Nephron progenitor cell (in vitro differentiated cells): ENCODE results near the gene ZEB2.

Experiments
- DNase-seq: peaks from one replicate; pipeline ENCODE4 v3.0.0; 2021
- H3K27ac Mint-ChIP-seq: 2 replicates; pipeline ENCODE4 v1.8.0; 2021; ENCODE audit warnings: mild to moderate bottlenecking, moderate library complexity, mixed read lengths
- H3K27me3 Mint-ChIP-seq: 2 replicates; pipeline ENCODE4 v1.8.0; 2021; ENCODE audit warnings: mild to moderate bottlenecking, low read depth, mixed read lengths; ENCODE audit not compliant: poor library complexity
- H3K36me3 Mint-ChIP-seq: 2 replicates; pipeline ENCODE4 v1.8.0; 2021; ENCODE audit warnings: low read depth, mixed read lengths
- H3K4me1 Mint-ChIP-seq: 2 replicates; pipeline ENCODE4 v1.8.0; 2021; ENCODE audit warnings: mixed read lengths
- H3K4me3 Mint-ChIP-seq: 2 replicates; pipeline ENCODE4 v1.8.0; 2021; ENCODE audit warnings: mild to moderate bottlenecking, moderate library complexity, mixed read lengths
- H3K9me3 Mint-ChIP-seq: 2 replicates; pipeline ENCODE4 v1.8.0; 2021; ENCODE audit warnings: mild to moderate bottlenecking, moderate library complexity, mixed read lengths
- TF ChIP-seq, protein P1 (sequence below): fragments of 200-600 bp; sonication (generic); IDR thresholded peaks from 2 replicates; pipeline ENCODE4 v1.5.0; 2021; ENCODE audit warnings: antibody characterized with exemption

ZEB2 gene

GRCh38 chr2:144519934-144520731 is at the start of gene ZEB2:
TSS of gene ZEB2 (minus strand) at chr2:144520119. CDS start at chr2:144517350, 2,769 bp downstream.
- Mint-ChIP-seq H3K4me1 (peaks cover 14% of the 10 kb centered on the region), H3K4me3 (no peak within 1 kb of the TSS), H3K27ac (peak within 1 kb of the TSS; percentile 85), H3K27me3 (no peaks in the 10 kb centered on the region), H3K36me3 (no peaks in the 10 kb centered on the region), H3K9me3 (no peaks in the 10 kb centered on the region)
- TF ChIP-seq, protein P1, sequence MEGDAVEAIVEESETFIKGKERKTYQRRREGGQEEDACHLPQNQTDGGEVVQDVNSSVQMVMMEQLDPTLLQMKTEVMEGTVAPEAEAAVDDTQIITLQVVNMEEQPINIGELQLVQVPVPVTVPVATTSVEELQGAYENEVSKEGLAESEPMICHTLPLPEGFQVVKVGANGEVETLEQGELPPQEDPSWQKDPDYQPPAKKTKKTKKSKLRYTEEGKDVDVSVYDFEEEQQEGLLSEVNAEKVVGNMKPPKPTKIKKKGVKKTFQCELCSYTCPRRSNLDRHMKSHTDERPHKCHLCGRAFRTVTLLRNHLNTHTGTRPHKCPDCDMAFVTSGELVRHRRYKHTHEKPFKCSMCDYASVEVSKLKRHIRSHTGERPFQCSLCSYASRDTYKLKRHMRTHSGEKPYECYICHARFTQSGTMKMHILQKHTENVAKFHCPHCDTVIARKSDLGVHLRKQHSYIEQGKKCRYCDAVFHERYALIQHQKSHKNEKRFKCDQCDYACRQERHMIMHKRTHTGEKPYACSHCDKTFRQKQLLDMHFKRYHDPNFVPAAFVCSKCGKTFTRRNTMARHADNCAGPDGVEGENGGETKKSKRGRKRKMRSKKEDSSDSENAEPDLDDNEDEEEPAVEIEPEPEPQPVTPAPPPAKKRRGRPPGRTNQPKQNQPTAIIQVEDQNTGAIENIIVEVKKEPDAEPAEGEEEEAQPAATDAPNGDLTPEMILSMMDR: peak; percentile 23
- DNase-seq: peak; percentile 55

DNA sequence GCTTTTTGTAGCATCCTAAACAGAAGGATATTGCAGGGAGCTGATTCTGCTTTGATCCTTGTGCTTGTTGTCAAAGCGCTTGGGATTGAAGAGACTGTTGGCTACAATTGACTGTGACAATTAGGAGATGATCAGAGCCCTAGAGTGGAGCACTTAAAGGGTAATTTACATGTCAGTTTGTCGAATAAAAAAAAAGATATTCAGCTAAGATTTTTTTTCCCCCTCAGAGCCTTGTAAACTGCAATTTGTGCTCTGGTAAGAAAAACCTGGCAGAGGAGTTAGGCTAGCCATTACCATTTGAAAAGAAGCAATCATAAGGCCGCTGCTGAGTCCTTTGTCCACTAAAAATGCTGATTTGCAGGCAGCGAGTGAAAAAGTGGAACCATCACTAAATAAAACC is 47.8 kb upstream of the ZEB2 start:
- H3K27me3 Mint-ChIP-seq: no peaks in the 10 kb centered on the region
- H3K9me3 Mint-ChIP-seq: no peaks in the 10 kb centered on the region
- H3K27ac Mint-ChIP-seq: no peak overlapping the region
- peaks cover 10% of the 10 kb centered on the region for H3K4me1 Mint-ChIP-seq
- DNase-seq: no peak
- no peaks in the 10 kb centered on the region for H3K36me3 Mint-ChIP-seq
- TF ChIP-seq, protein P1: no peak
- H3K4me3 Mint-ChIP-seq: no peak overlapping the region

- Mint-ChIP-seq H3K36me3 (peaks cover under 1% of the 10 kb centered on the region), H3K27me3 (no peaks in the 10 kb centered on the region), H3K4me1 (peaks cover 5% of the 10 kb centered on the region), H3K27ac (no peak overlapping the region), H3K4me3 (no peak overlapping the region), H3K9me3 (no peaks in the 10 kb centered on the region)
- TF ChIP-seq, protein P1: no peak
- no peak for DNase-seq
Observed at GRCh38 chr2:144566448-144566847, 46.5 kb upstream of the ZEB2 start.

- DNase-seq: no peak
- TF ChIP-seq, protein P1: no peak
- H3K27me3 Mint-ChIP-seq: peaks cover 5% of the 10 kb centered on the region
Observed at GRCh38 chr2:144560251-144560650, 40.3 kb upstream of the ZEB2 start.

DNA sequence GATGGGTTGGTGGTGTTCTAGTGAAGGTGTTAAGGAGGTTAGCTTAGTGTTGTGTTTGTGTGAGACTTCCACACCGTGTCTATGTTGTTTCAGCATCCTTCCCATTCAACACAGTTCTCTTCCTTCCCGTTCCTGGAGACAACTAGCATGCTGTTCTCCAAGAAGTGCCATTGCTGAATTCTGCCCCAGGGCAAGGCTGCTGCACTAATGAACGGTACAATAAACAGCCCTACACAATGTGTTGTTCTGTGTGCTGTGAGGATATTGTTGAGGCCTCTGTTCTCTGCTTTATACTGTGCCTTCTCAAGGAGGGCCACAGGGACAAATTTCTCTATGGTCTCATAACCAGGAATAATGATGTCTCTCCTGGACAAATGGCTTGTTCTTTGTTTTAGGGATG is 39.8 kb upstream of the ZEB2 start:
- Mint-ChIP-seq H3K27ac (peak overlapping the region; percentile 64), H3K9me3 (peaks cover 7% of the 10 kb centered on the region), H3K36me3 (peaks cover 4% of the 10 kb centered on the region), H3K4me3 (no peak overlapping the region), H3K4me1 (peaks cover 18% of the 10 kb centered on the region), H3K27me3 (peaks cover 5% of the 10 kb centered on the region)
- TF ChIP-seq, protein P1: no peak
- DNase-seq: no peak

More at GRCh38 chr2:144560251-144560650, 40.3 kb upstream of the ZEB2 start:
- H3K4me3 Mint-ChIP-seq: no peak overlapping the region
- peaks cover 18% of the 10 kb centered on the region for H3K4me1 Mint-ChIP-seq
- peaks cover 4% of the 10 kb centered on the region for H3K36me3 Mint-ChIP-seq
- peaks cover 7% of the 10 kb centered on the region for H3K9me3 Mint-ChIP-seq
- no peak overlapping the region for H3K27ac Mint-ChIP-seq

GRCh38 chr2:144559242-144559641 is 39.3 kb upstream of the ZEB2 start:
- Mint-ChIP-seq H3K4me1 (peaks cover 18% of the 10 kb centered on the region), H3K4me3 (no peak overlapping the region), H3K9me3 (peaks cover 7% of the 10 kb centered on the region), H3K27me3 (peaks cover 5% of the 10 kb centered on the region), H3K27ac (peak overlapping the region; percentile 64), H3K36me3 (peaks cover 4% of the 10 kb centered on the region)
- TF ChIP-seq, protein P1: no peak
- DNase-seq: no peak
